Measurements from ENCODE around the gene POLD4. TPM values are rescaled to one million over a fixed set of nuclear protein-coding genes. Genes with fewer than 3 reads are reported as not detected.

The POLD4 gene
- total and polyA plus RNA-seq, 2 of the 13 experiments (the other 11 are each of a cell fraction or from before 2014, with no cell fraction given): 10.5 to 27.4 TPM

DNA sequence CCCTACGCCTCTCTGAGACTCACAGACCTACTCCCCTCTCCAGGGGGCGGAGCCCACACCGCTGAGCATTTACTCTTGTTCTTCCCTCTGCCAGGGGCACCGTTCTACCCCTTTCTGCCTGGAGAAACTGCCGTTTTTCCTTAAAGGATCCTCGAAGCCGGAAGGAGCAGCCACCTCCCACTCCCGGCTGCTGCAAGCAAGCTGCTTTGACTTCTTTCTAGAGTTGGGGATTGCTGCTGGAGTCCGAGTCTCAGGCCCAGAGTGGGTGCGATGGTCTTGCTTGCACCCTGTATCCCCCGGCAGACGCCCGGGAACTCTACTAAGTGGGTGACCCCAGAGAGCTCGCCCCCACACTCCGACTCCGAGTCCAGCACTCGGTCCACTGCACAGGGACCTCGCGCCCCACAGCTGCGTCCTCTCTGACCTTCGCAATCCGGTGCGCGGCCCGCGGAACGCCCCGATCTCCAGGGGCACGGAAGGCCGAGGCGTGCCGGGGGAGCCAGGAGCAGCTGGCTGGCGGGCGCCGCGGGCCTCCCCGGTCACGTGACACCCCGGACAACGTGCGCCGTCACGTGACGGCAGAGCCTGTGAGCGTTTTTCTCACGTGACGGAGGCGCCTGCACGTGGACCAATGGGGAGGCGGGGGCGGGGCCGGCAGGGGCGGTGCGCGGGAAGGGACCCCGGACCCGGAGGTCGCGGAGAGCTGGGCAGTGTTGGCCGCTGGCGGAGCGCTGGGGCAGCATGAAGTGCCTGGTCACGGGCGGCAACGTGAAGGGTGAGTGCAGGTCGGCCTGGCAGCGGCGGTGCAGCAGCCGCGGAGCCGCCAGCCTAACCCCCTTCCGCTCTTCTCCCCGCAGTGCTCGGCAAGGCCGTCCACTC, 38.2 kb upstream of the POLD4 start, which contains the start of gene RAD9A:
TSS of gene RAD9A (plus strand) at position 683 of the 879 bp plus-strand sequence. CDS start at position 742, 59 bp downstream.
- Histone ChIP-seq H2AFZ (ENCODE audit: low read length) (no peak within 1 kb of the TSS), H3K4me1 (ENCODE audit: insufficient read depth, low read length) (peaks cover 43% of the 10 kb centered on the region), H3K9ac (ENCODE audit: insufficient read depth, low read depth, low read length) (peak within 1 kb of the TSS; percentile 80), H3K27me3 (ENCODE audit: control insufficient read depth in 1 of 2, insufficient read depth in 2 of 2, low read length in 2 of 2) (peaks cover 1 to 9% of the 10 kb centered on the region in 2 experiments; a peak in 3 of 5 replicates), H3K4me2 (ENCODE audit: low read depth, low read length) (peak within 1 kb of the TSS; percentile 97), H3K4me3 (replicated peaks in 1 of 3; ENCODE audit: insufficient read depth in 1 of 3, low read depth in 2 of 3, low read length in 3 of 3) (peak within 1 kb of the TSS; percentile 74 to 85 (median 78)), H3K9me3 (ENCODE audit: low read length) (no peaks in the 10 kb centered on the region), H3K36me3 (replicated peaks in 1 of 2; ENCODE audit: control insufficient read depth in 1 of 2, insufficient read depth in 2 of 2, low read length in 2 of 2) (peaks cover 5 to 6% of the 10 kb centered on the region in 2 experiments; a peak in 2 of 5 replicates), H3K79me2 (ENCODE audit: insufficient read depth, low read length) (peaks cover 10% of the 10 kb centered on the region), H4K20me1 (ENCODE audit: insufficient read depth, low read length) (no peaks in the 10 kb centered on the region), H3K27ac (ENCODE audit: extremely low read length, insufficient read depth, low read length) (peak within 1 kb of the TSS; percentile 82)
- POLR2A ChIA-PET: interaction anchor here (0.6 to 3.8 kb wide), 18 partner anchors 9 to 550 kb away, joined by 3 to 81 read pairs (median 4); partner anchors contain the start of genes AIP, ANKRD13D, CDK2AP2 and CLCF1
- peak; percentile 86 for ATAC-seq
- FAIRE-seq: no peak
- in situ Hi-C loops (cut with HindIII; ENCODE audit: extremely low pct_ligation_motif_present, low pct_unique_long_range_greater_than_20kb) (no loop called here), intact Hi-C loops (cut with micrococcal nuclease; ENCODE audit: unreplicated experiment) (no loop called here)
- CTCF ChIA-PET (ENCODE audit: low intra/inter-chr PET ratio, low total read pairs): interaction anchor here (2.4 kb wide), 1 partner anchor 114 kb away, joined by 18 read pairs; the partner anchor contains the start of gene PITPNM1
- WGBS (ENCODE audit: low lambda C conversion rate): 0% methylated on average over 19 of the region's 75 CpGs
- DNase-seq (ENCODE audit: low spot score): peak; percentile 90
- BruUV-seq (replicated peaks): TSS peak; percentile 92
- TF ChIP-seq ZNF746 (CRISPR knock-in tag; IDR thresholded peaks at IDR 0.05) (peak; percentile 78; the same call in 1 of the 2 replicates), CHD2 (IDR thresholded peaks at IDR 0.05; ENCODE audit: low read depth, low read length) (no peak), GLI4 (CRISPR knock-in tag; IDR thresholded peaks at IDR 0.05; ENCODE audit: borderline replicate concordance) (peak; percentile 84; the same call in 1 of the 2 replicates), IKZF4 (CRISPR knock-in tag; IDR thresholded peaks at IDR 0.05; ENCODE audit: borderline replicate concordance, low read depth, not compliant biosample characterization) (peak; percentile 80), ELF1 (CRISPR knock-in tag; IDR thresholded peaks at IDR 0.05) (peak; percentile 45; the same call in 1 of the 2 replicates), ZNF883 (CRISPR knock-in tag; IDR thresholded peaks at IDR 0.05; ENCODE audit: not compliant biosample characterization) (peak; percentile 76), POGK (CRISPR knock-in tag; conservative IDR thresholded peaks at IDR 0.05) (0 out of 2 replicates have a peak, but pooled peaks have one; percentile 67), ZNF329 (CRISPR knock-in tag; IDR thresholded peaks at IDR 0.05; ENCODE audit: low read depth) (0 out of 2 replicates have a peak, but pooled peaks have one; percentile 26), PTBP1 (IDR thresholded peaks at IDR 0.05; ENCODE audit: low read depth, low read length, poor library complexity, severe bottlenecking) (no peak), HNRNPUL1 (IDR thresholded peaks at IDR 0.05; ENCODE audit: low read depth, low read length) (no peak), ZNF639 (CRISPR knock-in tag; conservative IDR thresholded peaks at IDR 0.05) (peak; percentile 57; the same call in 1 of the 2 replicates), ISX (CRISPR knock-in tag; conservative IDR thresholded peaks at IDR 0.05) (no peak), ATRX (CRISPR knock-in tag; IDR thresholded peaks at IDR 0.05; ENCODE audit: borderline replicate concordance) (no peak)
- TF ChIP-seq, protein P1, sequence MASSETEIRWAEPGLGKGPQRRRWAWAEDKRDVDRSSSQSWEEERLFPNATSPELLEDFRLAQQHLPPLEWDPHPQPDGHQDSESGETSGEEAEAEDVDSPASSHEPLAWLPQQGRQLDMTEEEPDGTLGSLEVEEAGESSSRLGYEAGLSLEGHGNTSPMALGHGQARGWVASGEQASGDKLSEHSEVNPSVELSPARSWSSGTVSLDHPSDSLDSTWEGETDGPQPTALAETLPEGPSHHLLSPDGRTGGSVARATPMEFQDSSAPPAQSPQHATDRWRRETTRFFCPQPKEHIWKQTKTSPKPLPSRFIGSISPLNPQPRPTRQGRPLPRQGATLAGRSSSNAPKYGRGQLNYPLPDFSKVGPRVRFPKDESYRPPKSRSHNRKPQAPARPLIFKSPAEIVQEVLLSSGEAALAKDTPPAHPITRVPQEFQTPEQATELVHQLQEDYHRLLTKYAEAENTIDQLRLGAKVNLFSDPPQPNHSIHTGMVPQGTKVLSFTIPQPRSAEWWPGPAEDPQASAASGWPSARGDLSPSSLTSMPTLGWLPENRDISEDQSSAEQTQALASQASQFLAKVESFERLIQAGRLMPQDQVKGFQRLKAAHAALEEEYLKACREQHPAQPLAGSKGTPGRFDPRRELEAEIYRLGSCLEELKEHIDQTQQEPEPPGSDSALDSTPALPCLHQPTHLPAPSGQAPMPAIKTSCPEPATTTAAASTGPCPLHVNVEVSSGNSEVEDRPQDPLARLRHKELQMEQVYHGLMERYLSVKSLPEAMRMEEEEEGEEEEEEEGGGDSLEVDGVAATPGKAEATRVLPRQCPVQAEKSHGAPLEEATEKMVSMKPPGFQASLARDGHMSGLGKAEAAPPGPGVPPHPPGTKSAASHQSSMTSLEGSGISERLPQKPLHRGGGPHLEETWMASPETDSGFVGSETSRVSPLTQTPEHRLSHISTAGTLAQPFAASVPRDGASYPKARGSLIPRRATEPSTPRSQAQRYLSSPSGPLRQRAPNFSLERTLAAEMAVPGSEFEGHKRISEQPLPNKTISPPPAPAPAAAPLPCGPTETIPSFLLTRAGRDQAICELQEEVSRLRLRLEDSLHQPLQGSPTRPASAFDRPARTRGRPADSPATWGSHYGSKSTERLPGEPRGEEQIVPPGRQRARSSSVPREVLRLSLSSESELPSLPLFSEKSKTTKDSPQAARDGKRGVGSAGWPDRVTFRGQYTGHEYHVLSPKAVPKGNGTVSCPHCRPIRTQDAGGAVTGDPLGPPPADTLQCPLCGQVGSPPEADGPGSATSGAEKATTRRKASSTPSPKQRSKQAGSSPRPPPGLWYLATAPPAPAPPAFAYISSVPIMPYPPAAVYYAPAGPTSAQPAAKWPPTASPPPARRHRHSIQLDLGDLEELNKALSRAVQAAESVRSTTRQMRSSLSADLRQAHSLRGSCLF (CRISPR knock-in tag; IDR thresholded peaks at IDR 0.05; ENCODE audit: borderline replicate concordance): no peak
